DMS79 (cell line): ENCODE data around the gene PCIF1.
"Not testable (repeated sequence)": the region's sequence is repeated elsewhere in the genome, so short reads cannot be mapped to it uniquely, and the experiment has no call there.

Experiments used
- DNase-seq: peaks from one replicate; lab custom pipeline; 2025; lab: John Stamatoyannopoulos, UW

The PCIF1 gene

DNA sequence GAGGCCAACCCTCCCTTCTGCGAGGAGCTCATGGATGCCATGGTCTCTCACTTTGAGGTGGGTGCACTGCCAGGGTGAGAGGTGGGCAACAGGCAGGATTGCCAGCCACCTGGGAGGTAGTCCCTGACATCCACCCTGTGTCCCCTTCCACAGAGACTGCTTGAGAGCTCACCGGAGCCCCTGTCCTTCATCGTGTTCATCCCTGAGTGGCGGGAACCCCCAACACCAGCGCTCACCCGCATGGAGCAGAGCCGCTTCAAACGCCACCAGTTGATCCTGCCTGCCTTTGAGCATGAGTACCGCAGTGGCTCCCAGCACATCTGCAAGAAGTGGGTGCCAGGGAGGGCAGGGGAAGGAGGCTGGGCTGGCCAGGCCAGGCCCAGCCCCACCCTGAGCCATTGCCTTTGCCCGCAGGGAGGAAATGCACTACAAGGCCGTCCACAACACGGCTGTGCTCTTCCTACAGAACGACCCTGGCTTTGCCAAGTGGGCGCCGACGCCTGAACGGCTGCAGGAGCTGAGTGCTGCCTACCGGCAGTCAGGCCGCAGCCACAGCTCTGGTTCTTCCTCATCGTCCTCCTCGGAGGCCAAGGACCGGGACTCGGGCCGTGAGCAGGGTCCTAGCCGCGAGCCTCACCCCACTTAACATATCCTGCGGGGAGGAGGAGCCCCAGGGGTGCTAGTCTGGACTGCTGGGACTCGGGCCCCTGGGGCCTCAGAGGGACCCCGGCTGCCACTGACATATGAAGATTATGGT is 12.8 kb downstream of the PCIF1 start:
- DNase-seq = no peak

DNA sequence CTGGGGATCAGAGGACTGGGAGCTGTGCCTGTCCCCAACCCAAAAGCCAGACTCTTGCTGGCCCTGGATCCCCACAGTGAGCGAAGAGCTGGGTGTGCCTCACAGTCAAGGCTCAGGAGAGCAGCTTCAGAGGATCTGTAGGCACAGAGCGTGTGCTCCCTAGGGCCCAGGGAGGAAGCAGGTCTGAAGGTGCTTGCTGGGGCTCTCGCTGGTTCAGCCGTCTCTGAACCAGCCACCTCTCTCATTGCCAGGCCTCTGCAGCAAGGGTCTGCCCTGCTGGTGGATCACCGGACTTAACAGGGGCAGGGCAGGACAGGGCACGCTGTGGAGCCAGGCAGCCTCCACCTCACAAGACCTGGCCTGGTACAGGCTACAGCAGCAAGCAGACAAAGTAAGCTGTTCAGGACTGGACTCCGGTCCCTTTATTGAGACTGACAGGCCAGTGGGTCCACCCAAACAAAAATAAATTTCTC is 13.8 kb downstream of the PCIF1 start:
- no peak for DNase-seq

DNA sequence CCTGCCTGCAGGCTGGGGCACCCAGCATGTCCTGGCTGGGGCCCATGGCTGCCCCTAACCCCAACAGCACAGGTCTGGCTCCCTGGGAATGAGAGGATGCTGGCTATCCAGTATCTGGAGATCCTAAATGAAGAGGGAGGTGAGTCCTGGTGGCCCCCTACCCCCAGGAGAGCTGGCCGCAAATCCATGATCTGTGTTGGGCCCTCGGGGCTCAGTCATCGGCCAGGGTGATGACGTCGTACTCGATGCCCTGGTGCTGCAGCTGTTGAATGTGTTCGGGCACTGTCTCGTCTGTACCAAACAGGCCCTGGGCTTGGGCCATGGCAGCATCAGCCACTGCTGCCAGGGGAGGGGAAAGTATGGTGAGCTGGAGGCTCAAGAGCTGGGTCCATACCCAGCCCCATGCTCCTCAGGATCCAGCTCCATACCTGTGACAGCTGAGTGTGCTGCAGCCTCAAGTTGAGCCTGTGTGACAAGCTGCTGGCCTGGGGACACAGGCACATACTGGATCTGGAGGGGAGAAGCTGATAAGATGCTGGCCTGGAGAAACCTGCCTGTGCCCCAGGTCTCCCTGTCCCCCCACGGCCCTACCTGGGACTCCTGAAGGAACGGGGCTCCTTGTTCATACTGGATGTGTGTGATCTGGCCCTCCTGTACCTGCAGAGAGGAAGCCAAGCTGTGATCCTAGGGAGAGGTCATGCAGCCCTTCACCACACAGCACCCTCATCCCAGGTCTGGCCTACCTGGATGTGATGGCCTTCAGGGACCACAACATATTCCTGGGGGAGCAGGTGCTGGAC is 14.5 kb downstream of the PCIF1 start:
- DNase-seq = no peak

DNA sequence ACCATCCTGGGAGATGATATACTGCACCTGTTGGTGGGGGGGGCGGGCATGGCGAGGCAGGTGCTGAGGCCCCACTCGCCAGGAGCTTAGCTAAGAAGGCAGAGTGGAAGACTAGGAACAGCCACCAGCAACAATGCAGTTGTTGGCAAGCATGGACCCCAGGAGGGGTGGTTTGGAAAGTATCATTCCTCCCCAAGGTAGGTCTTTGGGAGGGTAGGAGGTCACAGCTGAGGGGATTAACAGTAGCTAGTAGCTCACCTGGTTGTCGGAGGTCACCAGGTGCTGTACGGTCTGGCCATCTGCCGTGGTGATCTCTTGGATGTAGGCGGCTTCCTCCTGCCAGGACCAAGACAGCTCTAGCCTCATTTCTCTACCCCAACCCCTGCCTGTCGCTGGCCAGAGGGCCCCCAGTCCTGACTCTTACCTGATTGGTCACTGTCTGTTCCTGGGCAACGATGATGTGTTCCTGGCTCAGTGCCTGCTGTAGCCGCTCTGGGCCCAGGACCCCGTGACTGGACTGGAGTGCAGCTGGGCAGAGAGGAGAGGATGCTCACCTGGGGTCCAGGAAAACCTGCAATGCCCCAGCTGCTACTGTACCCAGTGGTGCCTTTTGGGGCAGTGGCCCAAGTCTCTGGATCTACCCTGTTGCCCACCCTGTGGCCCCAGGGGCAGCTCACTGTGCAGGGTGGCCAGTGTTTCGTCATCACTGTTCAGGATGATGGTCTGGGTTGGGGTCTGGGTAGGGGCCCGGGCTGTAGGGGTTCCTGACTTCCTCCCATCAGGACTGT is 15.3 kb downstream of the PCIF1 start:
- DNase-seq = no peak

DNA sequence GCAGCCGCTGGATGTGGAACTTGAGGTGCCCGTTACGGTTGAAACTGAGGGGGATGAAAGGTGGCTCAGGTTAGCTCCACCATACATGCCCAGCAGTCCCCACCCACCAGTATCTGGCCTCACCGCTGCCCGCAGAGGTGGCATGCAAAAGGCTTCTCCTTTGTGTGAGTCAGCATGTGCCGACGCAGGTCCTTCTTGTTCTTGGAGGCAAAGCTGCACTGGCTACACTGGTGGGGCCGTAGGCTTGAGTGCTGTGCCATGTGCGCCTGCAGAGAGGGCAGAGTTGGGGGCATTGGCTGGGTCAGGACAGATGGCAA is 15.8 kb downstream of the PCIF1 start:
- no peak for DNase-seq

DNA sequence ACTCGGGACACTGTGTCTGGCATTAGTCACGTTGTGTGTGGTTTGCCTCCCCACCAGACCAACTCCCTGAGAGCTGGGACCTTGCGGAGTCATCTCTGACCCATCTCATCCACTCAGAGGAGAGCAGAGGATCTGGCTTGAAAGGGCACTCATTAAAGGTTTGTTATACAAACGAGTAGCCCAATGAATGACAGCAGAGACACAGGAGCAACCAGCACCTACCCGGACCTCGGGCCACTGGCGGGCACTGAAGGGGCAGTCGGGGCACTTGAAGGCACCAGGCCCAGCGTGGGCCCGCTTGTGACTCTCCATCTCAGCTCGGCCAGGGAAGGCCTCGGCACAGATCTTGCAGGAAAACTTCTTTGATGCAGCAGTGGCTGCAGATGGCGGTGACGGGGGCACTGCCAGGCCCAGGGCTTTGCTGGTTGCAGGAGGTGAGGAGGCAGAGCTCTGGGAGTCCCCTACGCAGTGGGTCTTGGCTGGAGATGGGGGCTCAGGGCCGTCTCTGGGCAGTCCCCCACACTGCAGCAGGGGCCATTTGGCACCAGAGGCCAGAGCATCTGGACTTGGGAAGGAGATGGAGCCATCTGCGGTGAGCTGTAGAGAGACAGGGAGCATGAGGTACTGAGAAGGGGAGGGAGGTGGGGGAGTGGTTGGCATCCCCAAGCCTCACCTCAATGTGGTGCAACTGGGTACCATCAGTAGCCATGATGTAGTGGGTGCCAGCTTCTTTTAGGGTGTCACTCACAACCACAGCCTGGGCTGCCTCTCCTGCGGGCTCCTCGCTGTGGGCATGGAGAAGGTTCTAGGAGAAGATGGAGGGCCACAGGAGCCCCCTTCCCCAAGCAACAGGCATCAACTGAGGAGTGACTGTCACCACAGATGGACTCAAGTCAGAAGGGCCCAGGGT is 17.7 kb downstream of the PCIF1 start:
- DNase-seq = no peak

DNA sequence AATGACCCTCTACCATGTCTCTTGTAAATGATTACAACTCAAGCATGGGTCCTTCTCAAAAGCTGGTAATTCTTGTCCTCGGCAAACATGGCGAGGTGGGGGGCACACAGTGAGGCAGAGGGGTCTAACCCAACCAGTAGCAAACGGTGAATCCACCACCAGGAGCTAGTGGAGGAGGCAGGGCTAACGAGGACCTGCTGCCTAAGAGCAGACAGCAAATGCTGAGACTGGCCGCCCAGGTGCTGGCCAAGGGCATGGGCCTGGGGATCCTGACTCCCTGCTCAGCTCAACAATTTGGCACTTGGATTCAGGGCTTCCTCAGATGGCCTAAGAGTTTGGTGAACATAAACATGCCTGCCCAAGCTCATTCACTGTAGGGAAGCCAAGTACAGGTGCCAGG is 18.4 kb downstream of the PCIF1 start:
- DNase-seq = no peak

DNA sequence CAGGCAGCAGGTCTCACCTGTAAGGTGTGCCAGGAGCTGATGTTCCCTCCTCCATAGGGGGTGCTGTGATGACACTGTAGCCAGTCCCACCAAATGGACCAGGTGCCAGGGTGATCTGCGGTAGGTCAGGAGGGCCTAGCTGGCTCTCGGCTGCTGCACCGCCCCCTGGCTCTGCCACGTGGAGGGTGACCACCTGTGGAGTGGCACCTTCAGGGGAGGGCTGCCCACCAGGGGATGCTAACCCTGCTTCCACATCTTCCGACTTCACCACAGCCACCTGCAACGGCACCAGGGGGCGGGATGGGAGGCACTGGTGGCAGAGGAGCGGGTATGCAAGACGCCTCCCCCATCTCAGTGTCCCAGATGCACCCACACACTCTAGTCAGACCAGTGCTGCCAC is 19.2 kb downstream of the PCIF1 start:
- no peak for DNase-seq

DNA sequence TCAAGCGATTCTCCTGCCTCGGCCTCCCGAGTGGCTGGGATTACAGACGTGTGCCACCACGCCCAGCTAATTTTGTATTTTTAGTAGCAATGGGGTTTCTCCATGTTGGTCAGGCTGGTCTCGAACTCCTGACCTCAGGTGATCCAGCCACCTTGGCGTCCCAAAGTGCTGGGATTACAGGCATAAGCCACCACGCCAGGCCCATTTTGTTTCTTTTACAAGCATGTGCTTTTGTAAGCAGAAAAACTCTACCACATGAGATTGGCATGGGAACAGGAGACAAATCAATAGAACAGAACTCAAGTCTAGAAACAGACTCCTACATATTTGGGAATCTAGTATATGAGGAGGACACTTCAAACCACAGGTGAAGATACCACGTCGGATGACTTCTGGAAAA is 21.8 kb downstream of the PCIF1 start:
- DNase-seq = not testable (repeated sequence)

DNA sequence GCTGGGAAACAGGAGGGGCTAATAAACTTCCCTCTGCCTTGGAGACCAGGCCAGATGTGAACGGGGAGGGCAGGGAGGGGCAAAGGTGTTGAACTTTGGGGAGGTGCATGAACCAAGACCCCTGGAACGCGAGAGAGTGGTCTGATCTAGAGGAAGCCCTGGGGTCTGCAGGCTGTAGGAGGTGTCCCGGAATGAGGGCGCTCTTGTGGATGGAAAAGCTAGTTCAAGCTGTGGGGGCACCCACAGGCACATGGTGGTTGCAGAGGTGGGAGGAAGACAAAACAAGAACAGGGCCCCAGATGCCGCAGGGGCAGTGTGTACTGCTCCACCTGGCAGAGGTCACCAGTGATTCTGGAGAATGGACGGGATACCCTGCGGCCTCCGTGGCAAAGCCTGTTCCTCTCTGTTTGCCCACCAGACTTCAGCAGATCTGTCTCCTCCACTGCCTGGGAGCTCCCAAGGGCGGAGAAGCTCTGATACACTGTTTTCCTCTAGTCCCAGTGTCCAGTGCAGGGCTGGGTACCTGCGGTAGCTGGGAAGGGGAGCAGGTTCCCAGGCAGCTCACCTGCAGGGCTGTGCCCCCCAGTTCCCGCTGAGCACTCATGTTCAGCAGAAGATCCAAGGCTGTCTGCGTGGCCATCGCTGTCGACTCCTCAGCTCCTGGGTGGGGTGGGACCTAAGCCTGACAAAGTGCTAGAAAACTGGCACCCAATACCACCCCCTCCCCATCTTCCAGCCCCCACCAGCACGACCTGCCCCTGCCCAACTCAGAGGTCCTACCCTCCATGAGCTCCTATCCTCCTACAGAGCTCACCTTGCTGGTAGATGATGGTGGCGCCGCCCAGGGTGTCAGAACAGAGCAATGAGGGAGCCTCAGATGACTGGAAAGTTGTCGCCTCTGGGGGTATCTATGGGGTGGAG is 22.8 kb downstream of the PCIF1 start:
- DNase-seq = no peak

DNA sequence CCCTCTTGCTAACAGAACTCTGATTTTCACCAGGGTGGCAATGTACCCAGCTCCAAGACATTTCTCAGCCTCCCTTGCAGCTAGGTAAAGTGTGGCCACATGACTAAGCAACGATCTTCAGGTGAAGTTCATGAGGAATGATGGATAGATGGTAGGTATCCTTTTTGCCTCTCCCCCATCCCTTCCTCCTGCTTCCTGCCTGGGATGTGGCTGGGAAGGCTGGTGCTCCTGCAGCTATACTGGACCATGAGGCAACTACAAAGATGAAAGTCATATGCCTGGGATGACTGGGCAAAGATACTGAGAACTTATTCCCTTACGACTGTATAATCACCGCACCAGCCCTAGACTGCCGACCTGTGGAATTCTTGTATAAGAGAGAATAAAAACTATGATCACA is 24.1 kb downstream of the PCIF1 start:
- DNase-seq = no peak

DNA sequence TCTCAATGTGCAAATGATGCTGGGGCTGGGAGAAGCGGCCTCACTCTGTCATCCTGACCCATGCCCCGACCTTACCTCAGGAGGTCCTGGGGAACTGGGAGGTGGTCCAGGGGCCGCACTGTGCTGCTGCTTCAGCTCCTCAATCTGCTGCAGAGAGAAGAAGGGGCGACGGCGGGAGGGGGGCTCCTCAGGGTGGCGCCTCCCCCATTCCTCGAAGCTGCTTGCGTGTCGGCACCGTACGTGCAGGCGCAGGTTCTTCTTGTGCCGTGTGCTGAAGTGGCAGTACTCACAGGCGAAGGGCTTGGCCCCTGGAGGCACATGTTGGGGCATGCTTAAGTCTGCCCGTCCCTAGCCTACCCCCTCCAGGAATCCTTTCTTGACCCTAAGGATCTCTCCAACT is 24.6 kb downstream of the PCIF1 start:
- no peak for DNase-seq

DNA sequence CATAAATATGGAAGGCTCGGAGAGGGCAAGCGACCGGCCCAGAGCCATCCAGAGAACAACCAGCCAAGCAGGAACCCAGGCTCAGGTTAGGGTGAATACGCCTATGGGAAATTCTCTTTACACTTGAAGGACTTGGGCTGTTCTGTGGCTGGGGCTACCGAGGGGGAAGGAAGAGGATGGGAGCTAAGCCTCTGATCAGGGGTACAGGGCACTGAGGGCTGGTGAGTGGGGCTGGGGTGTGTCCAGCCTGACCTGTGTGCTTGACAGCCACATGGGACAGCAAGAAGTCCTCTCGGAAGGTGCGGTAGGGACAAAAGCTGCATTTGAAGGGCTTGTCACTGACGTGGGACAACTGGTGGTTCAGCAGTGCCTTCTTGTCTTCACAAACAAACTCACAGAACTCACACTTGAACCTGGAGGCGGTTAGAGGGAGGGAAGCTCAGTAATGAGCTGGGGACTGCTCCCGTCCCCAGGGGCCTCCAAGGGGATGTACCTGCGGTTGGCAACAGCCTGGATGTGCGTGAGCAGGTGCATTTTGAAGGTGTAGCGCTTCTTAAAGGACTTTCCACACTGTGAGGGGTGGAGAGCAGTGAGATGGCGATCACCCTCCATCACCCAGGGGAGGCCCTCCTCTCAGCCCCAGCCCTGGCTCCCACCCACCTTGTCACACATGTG is 25.6 kb downstream of the PCIF1 start:
- DNase-seq = no peak

DNA sequence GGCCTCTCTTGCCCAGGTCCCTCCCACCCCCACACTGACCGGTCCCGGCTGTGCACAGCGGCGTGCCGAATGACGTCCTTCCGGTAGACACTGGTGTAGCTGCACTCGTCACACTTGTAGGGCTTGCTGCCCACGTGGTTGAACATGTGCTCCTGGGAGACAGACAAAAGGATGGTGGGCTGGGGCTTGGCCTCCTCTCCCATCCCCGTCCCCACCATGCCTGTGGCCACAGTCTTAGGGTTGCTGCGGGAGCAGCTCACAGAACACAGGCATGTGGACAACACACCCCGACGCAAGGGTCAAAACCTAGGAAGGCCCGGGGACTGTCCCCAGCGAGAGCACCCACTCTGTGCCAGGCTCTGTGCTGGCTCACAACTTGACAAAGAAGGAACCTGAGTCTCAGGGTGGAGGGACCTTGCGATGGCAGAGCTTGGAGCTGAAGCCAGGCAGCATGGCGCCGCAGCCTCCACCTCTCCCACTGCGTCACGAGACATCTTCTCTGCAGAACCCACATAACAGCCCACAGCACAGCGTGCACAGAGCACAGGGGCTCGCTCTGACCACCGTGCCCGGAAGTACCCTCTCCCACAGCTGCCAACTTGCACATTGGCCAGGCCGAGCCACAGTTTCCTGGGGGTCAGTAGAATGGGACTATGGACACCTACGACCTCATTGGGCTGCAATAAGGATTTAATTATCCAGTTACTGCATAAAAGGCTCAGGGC is 27.7 kb downstream of the PCIF1 start:
- no peak for DNase-seq

DNA sequence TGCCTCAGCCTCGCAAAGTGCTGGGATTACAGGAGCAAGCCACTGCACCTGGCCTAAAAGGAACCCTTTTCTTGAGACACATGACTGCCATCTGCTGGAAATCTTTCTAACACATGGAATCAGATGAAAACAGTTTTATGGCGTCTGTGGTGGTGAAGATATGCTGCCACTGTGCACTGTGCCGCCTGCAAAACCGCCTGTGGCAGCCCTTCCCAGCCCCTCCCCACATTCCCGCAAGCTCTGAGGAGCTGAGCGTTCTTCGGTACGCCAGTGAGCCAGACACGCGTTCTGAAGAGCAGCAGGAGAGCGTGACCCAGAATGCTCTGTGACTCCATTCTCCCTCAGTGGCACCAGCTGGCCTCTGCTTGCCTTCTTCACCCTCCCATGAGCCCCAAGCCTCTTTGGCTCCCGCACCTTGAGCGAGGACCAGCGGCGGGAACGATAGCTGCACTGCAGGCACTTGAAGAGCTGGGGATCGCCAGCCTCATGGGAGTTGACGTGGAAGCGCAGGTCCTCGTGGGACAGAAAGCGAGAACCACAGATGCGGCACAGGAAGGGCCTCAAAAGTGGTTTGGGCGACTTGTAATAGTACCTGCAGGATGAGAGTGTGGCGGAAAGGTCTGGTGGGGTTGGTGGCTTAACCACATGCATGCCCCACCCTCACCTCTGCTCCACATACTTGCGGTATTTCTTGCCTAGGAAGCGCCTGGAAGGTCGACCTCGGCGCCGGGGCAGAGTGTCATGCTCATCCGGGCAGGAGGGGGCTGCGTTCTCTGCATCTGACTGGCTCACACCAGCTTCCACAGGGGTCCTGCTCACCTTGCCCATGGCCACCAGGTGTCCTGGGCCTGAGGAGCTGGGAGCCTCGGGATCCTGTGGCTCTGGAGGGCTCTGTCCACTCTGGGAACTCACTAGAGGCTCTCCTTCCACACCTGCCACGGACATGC is 28.8 kb downstream of the PCIF1 start:
- DNase-seq = no peak

DNA sequence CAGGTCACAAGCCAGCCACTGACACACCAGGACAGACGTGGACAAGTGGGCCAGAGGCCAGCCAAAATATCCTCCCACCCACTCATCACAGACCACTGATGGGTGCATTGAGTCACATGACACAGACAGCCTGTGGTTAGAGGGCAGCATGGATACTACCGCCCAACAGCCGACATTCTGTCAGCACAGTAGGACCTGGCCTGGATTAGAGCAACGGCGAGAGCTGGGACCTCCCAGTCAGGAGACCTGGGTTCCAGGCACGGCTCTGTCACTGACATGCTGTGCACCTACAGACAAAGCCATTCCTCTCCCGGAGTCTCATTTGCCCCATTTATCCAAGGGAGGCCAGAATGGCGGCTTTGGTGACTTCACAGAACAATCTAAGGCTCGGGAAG is 29.5 kb downstream of the PCIF1 start:
- DNase-seq = no peak

DNA sequence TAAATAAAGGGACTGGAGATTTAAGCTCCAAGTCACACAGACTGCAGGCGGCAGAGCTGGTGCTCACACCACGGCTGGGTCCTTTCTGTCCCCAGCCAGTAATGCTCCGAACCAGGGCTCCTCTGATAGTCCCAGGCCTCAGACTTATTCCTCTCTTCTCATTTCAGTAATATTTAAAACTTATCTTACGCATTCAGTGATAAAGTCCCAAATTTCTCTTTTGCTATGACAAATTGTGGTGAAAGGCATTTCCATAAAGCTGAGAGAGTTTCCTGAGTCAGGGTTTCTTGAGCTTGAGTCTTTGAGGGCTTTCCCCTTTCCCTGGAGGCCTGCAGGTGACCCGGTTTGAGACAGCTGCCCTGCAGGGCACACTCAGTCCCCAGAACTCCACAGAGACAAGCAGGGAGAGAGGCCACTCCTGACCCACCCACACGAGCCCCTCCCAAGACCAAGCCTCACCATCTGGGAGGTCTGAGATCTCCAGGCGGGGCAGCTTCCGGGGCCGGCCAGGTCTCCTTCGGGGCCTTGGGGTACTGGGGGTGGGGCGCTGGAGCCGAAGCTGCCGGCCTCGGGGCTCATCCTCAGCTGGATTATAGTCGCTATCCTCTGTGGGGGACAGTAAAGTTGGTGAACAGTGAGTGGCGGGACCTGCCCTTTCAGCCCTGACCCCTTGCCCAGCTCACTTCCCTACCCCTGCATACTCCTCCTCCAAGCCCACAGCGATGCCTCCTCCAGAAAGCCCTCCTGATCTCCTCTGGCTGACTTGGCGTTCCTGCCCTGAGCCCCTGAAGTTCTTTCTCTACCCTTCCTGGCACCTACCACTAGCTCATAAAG is 30.9 kb downstream of the PCIF1 start:
- no peak for DNase-seq
